ENCODE data around the gene CPNE2. TPM values are rescaled to one million over a fixed set of nuclear protein-coding genes. Genes with fewer than 3 reads are reported as not detected.
"Not testable (repeated sequence)": the region's sequence is repeated elsewhere in the genome, so short reads cannot be mapped to it uniquely, and the experiment has no call there.

CPNE2 gene
- total and polyA plus RNA-seq, 7 donors = 22.9 to 75.1 (median 59.9) TPM

DNA sequence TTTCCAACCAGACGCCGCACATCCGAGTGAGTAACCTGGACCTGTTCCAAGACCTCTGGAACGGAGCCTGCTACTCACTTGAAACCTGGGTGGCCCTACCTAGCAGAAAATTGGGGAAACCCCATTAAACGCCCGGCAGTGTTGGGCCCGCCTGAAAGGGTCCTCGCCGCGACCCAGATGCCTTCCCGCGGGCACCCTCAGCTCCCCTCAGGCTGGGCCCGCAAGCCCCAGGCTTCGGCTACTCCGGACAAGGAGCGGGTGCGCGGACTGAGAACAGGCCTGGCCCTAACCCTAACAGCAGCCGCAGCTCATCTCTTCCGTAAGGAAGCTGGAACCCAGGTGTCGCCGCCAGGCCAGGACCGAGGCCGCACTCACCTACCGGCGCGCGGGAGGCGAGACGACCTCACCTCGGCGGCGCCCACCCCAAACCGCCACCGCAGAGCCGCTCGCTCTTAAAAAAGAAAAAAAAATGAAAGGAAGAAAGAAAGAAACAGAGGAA, 93.1 kb downstream of the CPNE2 start:
- no peaks in the 10 kb centered on the region for H3K36me3 ChIP-seq
- peak; percentile 82 for DNase-seq
- H3K4me3 ChIP-seq = peak overlapping the region; percentile 74 to 99 (median 92)
- H3K27me3 ChIP-seq = no peaks in the 10 kb centered on the region
- no peaks in the 10 kb centered on the region for H3K9me3 ChIP-seq
- TF ChIP-seq POLR2A (IDR thresholded peaks at IDR 0.05) (no peak), POLR2AphosphoS5 (IDR thresholded peaks at IDR 0.05) (peak in 2 of 4 donors; percentile 10 to 14), EP300 (IDR thresholded peaks at IDR 0.05) (no peak)
- TF ChIP-seq, protein P1, sequence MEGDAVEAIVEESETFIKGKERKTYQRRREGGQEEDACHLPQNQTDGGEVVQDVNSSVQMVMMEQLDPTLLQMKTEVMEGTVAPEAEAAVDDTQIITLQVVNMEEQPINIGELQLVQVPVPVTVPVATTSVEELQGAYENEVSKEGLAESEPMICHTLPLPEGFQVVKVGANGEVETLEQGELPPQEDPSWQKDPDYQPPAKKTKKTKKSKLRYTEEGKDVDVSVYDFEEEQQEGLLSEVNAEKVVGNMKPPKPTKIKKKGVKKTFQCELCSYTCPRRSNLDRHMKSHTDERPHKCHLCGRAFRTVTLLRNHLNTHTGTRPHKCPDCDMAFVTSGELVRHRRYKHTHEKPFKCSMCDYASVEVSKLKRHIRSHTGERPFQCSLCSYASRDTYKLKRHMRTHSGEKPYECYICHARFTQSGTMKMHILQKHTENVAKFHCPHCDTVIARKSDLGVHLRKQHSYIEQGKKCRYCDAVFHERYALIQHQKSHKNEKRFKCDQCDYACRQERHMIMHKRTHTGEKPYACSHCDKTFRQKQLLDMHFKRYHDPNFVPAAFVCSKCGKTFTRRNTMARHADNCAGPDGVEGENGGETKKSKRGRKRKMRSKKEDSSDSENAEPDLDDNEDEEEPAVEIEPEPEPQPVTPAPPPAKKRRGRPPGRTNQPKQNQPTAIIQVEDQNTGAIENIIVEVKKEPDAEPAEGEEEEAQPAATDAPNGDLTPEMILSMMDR (IDR thresholded peaks at IDR 0.05) = peak in 1 of 4 experiments; percentile 6
- peak overlapping the region; percentile 93 to 99 (median 97) for H3K27ac ChIP-seq
- intact Hi-C loops (cut with DNase I) = loop anchor here (5.0 to 10.0 kb wide), 4 partner anchors 93 to 349 kb away; partner anchors contain the start of genes CCDC102A, CPNE2 and HERPUD1
- 0% methylated on average over 37 of the region's 37 CpGs for WGBS, 2 donors
- peaks cover 0 to 50% (median 35%) of the 10 kb centered on the region in 4 donors for H3K4me1 ChIP-seq

GRCh38 chr16:57185945-57186871, 93.8 kb downstream of the CPNE2 start, which contains the start of the genes PSME3IP1 and RSPRY1:
PSME3IP1 (minus strand) TSS chr16:57186039; CDS start chr16:57173854, 12,185 bp downstream.
RSPRY1 (plus strand) TSS chr16:57186329; CDS start chr16:57204659, 18,330 bp downstream.
- Histone ChIP-seq H3K27me3 (no peaks in the 10 kb centered on the region), H3K4me1 (peaks cover 0 to 57% (median 42%) of the 10 kb centered on the region in 4 donors), H3K27ac (peak within 1 kb of the TSS; percentile 97 to 99 (median 98)), H3K9me3 (no peaks in the 10 kb centered on the region), H3K4me3 (peak within 1 kb of the TSS; percentile 88 to 99 (median 96)), H3K36me3 (no peaks in the 10 kb centered on the region)
- TF ChIP-seq POLR2A (IDR thresholded peaks at IDR 0.05) (peak; percentile 81 to 83), POLR2AphosphoS5 (IDR thresholded peaks at IDR 0.05) (peak; percentile 86 to 96 (median 93)), EP300 (IDR thresholded peaks at IDR 0.05) (no peak)
- TF ChIP-seq, protein P1 (IDR thresholded peaks at IDR 0.05) = no peak
- peak; percentile 99 for DNase-seq
- intact Hi-C loops (cut with DNase I) = loop anchor here (5.0 to 10.0 kb wide), 4 partner anchors 94 to 349 kb away; partner anchors contain the start of genes CCDC102A, CPNE2 and HERPUD1
- WGBS, 2 donors = 0% methylated on average over 64 of the region's 64 CpGs

DNA sequence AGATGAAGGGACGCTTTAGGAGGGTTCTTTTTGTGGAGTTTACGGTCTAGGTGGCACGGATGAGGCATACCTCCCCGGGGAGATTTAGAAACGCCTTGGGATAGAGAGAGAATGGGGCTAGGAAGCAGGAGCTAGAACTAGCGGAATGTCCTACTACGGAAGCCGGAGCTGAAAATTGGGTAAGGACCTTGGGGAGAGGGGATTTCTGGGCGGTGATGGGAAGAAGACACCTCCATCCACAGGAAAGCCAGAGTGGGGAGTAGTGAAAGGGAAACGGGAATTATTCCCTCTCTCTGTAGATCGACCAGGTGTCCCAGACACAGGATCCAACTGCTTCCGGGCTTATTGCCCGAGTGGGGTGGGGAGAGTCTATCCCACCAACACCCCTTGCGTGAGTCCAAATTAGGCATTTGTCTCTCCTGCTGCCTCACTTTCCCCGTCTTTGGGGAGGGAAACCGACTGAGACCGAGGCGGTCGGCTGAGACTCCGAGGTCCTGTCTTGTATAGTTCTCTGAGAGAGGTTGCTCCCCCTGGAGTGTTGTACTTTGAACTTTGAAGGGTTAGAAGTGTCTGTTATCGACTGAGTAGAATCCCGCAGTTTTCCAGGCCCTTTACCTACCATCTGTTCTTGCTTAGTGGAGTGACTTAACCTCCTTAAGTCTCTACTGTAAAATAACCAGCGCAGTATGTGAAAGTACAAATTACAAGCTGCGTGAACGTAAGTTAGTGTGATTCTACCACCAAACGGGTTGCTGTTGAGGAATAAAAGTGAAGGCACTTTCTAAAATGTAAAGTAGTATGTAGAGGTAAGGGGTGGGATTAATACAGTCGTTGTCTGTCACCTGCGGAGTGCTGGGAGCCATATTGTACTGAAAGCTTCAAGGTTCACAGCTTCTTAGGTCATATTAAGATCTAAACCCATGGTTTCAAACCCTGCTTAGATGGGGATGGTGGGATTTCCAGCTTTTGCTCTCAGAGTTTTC, 94.8 kb downstream of the CPNE2 start:
- Histone ChIP-seq H3K36me3 (no peaks in the 10 kb centered on the region), H3K9me3 (no peaks in the 10 kb centered on the region), H3K4me3 (peak overlapping the region; percentile 88 to 99 (median 96)), H3K4me1 (peaks cover 0 to 66% (median 50%) of the 10 kb centered on the region in 4 donors), H3K27me3 (no peaks in the 10 kb centered on the region), H3K27ac (peak overlapping the region; percentile 97 to 99 (median 98))
- 1 to 2% methylated on average over 28 of the region's 28 CpGs for WGBS, 2 donors
- intact Hi-C loops (cut with DNase I) = loop anchor here (1.0 to 10.0 kb wide), 5 partner anchors 57 to 348 kb away; partner anchors contain the start of genes CCDC102A, CPNE2 and HERPUD1
- no peak for DNase-seq
- TF ChIP-seq, protein P1 (IDR thresholded peaks at IDR 0.05) = no peak
- TF ChIP-seq EP300 (IDR thresholded peaks at IDR 0.05) (no peak), POLR2AphosphoS5 (IDR thresholded peaks at IDR 0.05) (peak in 1 of 4 donors; percentile 28), POLR2A (IDR thresholded peaks at IDR 0.05) (no peak)

DNA sequence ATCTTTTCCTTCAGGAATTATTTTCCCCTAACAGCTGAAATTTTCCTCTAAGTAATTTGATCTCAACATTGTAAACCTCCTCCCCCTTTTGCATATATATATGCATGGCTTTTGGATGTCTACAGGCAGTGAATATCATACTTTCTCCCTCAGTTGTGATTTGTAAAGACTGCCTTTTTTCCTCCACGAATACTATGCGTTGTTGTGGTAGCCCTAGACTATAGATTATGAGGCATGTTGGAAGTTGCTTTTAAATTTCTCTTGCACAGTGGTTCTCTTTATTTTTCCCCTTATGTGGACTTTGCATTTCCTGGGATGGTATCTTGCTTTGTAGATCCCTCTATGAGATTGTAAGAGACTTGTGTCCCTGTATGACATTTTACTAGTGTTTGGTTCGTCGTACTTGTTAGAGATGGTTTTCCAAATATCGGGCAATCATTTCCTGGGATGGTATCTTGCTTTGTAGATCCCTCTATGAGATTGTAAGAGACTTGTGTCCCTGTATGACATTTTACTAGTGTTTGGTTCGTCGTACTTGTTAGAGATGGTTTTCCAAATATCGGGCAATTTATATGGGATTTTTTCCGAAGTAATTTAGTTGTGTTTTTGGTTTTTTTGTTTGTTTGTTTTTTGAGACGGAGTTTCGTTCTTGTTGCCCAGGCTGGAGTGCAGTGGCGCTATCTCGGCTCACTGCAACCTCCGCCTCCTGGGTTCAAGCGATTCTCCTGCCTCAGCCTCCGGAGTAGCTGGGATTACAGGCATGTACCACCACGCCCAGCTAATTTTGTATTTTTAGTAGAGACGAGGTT, 95.7 kb downstream of the CPNE2 start:
- H3K9me3 ChIP-seq, H3K36me3 ChIP-seq, H3K27me3 ChIP-seq, DNase-seq: not testable (repeated sequence)
- H3K4me1 ChIP-seq = peaks cover 0 to 76% (median 57%) of the 10 kb centered on the region in 4 donors
- peak overlapping the region in 3 of 4 donors; percentile 88 to 99 (median 95) for H3K4me3 ChIP-seq
- whole genome bisulfite sequencing, 2 donors = 53 to 77% methylated on average over 18 of the region's 18 CpGs
- intact Hi-C loops (cut with DNase I) = loop anchor here (1.0 to 10.0 kb wide), 5 partner anchors 56 to 347 kb away; partner anchors contain the start of genes CCDC102A, CPNE2 and HERPUD1
- H3K27ac ChIP-seq = peak overlapping the region; percentile 97 to 99 (median 98)
